NCI-H2107 (cell line): ENCODE results near the gene FOXN1.
"Not testable (repeated sequence)": the region's sequence is repeated elsewhere in the genome, so short reads cannot be mapped to it uniquely, and the experiment has no call there.

Experiments used
- DNase-seq: peaks from one replicate; lab custom pipeline; 2025; lab: John Stamatoyannopoulos, UW

The FOXN1 gene

GRCh38 chr17:28500712-28501379, 5.3 kb upstream of the FOXN1 start:
- DNase-seq: no peak

DNA sequence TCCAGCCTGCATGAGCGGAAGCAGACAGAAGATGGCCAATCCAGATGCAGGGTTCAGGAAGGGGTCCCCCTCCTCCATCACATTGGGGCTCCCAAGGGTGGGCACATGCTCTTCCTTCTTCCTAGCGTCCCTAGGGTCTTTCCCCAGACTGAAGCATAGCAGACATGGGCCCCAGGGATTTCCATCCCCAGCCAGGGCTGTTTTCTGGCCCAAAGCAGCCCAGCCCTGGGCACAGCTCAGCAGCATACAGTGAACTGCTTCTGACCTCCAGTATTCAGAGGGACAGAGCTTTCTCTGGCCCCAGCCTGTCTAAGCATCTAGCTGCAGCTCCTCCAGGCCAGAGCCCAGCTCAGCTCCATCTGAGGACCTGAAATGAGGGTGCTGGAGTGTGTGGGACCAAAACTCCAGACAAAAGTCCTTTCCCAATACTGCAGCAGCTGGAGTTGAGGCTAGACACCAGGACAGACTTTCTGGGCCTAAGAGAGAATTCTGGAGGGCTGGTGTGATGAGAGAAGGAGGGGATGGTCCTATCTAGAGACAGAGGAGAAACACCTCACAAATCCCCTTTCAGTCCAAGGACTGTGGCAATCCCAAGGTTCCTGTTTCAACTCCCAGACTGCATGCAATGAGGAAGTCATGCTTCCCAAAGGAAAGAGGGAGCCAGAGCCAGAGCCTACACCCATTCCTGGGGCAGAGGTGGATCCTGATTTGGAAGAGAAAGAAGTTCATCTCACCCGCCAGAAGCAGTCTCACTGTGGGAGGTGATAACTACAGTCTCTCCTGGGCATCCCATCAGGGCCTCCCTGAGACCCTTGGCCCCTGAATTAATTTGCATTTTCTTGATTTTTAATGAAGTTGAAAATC, 4.5 kb upstream of the FOXN1 start:
- no peak for DNase-seq

- no peak for DNase-seq
Measured at GRCh38 chr17:28503420-28503819, 2.7 kb upstream of the FOXN1 start.

DNA sequence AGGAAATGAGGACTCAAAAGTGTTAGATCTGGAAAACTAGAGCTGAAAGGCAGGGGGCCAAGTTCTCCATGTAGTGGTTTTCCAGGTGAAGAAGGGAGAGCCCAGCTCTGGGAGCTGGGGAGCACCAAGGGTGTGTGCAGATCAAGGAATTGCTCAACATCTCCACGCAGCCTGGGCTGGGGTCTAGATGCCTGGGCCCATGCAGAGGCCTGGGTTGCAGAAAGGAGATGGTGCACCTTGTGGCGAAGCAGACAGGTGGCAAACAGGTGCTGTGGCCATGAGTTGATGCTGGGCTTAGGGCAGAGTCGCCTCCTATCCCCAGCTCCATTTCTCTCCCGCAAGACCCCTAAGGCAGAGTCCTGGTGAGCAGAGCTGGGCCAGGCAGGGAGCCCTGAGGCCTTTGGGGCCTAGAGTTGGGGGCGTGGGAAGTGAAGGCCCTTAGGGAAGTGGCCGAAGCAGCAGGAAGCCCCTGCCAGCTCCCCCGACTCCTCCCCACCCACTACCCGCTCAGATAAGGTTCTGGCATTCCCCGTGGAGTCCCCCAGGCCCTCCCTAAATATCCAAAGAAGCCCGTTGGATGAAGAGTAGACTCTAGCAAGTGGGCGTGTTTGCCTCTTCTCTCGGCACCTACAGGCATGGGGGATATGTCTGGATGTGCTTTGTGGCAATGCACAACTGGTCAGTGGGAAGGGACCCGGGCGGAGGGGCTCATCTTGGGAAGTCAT, 777 bp downstream of the FOXN1 start:
- DNase-seq: no peak

GRCh38 chr17:28507567-28508203, 1.5 kb downstream of the FOXN1 start:
- no peak for DNase-seq

DNA sequence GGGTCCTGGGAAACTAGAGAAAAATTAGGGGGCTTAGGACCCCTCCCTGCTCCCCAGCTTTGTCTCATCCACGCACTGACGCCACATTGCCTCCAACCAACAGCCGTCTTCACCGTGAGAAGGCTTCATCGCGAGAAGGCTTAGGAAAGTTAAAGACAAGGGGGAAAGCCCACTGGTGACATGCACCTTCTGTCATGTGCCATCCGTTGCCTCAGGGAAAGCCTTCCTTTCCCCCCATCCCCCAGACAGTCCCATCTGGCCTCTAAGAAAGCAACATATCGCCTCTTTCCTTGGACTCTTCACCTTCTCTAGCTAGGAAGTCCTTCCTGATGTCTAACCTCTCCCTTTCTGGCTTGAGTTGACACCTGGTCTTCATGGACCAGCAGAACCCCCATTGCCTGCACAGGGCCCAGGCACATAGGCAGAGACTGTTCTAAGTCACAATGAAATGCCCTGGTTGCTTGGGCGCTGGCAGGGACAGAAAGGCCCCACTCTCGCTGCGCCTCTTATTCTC, 2.1 kb downstream of the FOXN1 start:
- no peak for DNase-seq

DNA sequence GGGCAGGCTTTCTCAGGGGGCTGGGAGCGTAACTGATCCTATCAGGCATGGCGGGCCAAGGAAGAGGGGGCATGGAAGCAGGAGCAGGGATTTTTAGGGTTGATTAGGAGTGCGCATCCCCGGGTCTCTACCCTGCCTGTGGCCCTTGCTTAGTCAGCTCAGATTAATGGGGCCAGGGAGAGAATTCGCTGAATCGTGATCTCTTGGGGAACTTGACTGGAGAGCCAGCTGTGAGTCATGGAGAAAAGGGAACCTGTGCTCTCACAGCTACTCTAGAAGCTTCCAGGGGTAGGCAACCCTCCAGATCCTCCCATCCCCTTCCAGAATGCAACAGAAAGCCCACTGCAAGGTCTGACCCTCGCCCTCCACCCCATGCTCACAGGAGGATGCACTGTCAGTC, 3.6 kb downstream of the FOXN1 start:
- no peak for DNase-seq

- DNase-seq: no peak
Measured at GRCh38 chr17:28511858-28512461, 5.8 kb downstream of the FOXN1 start.

- no peak for DNase-seq
Measured at GRCh38 chr17:28513476-28513875, 7.3 kb downstream of the FOXN1 start.

DNA sequence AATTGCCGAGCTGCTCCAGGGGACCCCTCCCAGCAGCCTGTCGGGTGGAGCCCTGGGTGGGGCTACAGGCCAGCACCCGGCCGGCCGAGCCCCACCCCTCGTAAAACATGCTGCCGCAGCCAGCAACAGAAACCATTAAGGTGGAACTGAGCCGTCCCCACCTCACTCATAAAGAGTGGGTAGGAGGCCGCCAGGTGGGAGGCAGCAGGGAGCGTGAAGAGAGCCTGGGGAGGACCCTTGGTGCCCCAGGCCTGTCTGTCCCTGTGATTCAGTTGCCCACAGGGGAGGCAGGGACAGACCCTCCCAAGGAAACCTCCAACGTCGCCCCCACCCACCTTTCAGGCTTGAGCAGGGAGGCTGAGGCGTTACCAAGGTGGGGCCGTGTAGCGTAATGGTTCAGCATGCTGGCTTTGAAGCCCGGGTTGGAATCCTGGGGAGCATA, 8.4 kb downstream of the FOXN1 start:
- no peak for DNase-seq

GRCh38 chr17:28515518-28515917, 9.4 kb downstream of the FOXN1 start:
- no peak for DNase-seq

- no peak for DNase-seq
Measured at GRCh38 chr17:28518132-28518531, 12.0 kb downstream of the FOXN1 start.

- DNase-seq: no peak
Measured at GRCh38 chr17:28518578-28518977, 12.4 kb downstream of the FOXN1 start.

DNA sequence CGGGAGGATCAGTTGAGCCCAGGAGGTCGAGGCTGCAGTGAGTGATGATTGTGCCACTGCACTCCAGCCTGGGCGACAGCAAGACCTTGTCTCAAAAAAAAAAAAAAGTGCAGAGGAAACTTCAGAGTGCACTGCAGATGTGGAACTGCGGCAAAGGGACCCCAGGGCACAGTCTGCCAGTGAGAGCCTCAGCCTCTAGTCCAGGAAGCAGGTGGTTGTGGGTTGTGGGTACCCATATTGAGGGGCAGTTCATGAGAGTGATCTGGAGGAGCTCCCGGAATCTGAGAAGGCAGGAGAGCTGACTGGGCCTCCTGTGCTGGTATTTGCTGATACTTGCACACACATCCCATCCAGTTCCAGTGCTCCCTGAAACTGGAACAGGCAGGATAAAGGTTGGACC, 13.1 kb downstream of the FOXN1 start:
- DNase-seq: no peak

DNA sequence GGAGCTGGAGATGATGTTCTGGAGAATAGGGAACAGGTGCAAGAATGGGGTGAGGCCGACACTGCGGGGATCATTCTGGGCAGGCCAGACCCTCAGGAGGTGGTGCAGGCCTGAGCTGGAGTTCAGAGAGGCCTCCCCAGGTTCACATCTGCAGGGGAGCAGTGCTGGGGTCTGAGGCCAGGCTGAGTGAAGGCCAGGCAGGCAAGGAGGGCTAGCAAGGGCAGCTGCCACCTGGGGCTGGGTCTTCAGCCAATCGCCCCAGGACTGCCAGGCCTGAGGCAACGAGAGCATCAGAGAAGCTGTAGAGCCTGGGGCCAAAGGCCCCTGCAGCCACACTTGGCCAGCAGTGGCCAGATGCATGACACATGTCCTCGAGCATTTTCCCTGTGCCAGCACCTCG, 14.5 kb downstream of the FOXN1 start:
- DNase-seq: no peak

GRCh38 chr17:28521311-28522085, 15.3 kb downstream of the FOXN1 start:
- no peak for DNase-seq

DNA sequence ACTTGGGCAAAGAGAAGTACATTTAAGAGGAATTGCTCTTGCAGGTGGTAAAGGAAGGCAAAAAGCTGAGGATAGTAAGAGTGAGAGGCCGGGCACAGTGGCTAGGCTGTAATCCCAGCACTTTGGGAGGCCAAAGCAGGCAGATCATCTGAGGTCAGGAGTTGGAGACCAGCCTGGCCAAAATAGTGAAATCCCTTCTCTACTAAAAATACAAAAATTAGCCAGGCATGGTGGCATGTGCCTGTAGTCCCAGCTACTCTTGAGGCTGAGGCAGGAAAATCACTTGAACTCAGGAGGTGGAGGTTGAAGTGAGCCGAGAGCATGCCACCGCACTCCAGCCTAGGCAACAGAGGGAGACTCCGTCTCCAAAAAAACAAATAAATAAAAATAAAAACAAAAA, 16.1 kb downstream of the FOXN1 start:
- not testable (repeated sequence) for DNase-seq

DNA sequence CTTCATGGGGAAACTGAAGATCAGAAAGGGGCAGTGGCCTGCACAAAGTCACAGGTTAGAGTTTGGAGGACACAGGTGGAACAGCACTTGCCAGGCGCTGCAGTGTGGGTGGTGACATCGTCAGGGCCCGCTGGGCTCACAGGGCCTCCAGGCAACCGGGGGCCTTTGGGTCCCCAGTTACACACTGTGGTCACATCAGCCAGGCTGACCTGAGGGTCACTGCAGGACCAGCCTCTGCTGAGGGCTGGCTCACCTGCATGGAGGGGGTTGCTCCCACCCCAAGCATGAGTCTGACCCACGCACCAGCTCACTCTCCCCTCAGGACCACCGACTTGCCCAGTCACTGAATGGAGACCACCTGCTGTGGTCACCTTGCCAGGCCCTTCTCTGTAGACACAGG, 17.0 kb downstream of the FOXN1 start:
- DNase-seq: no peak

DNA sequence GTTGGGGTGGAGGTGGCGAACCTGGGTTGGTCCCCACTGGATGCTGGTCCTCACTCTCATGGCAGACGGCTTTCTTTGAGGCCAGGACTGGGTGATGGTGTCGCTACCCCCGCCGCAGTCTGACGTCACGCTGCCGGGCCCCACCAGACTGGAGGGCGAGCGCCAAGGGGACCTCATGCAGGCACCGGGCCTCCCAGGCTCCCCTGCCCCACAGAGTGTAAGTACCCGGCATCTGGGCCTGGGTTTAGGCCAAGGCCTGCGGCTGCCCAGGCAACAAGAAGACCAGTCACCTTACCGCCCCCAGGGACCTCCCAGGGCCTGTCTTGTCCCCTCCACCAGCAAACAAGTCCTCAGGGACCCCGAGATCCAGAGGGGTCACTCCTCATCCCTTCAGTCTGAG, 17.7 kb downstream of the FOXN1 start:
- DNase-seq: no peak

DNA sequence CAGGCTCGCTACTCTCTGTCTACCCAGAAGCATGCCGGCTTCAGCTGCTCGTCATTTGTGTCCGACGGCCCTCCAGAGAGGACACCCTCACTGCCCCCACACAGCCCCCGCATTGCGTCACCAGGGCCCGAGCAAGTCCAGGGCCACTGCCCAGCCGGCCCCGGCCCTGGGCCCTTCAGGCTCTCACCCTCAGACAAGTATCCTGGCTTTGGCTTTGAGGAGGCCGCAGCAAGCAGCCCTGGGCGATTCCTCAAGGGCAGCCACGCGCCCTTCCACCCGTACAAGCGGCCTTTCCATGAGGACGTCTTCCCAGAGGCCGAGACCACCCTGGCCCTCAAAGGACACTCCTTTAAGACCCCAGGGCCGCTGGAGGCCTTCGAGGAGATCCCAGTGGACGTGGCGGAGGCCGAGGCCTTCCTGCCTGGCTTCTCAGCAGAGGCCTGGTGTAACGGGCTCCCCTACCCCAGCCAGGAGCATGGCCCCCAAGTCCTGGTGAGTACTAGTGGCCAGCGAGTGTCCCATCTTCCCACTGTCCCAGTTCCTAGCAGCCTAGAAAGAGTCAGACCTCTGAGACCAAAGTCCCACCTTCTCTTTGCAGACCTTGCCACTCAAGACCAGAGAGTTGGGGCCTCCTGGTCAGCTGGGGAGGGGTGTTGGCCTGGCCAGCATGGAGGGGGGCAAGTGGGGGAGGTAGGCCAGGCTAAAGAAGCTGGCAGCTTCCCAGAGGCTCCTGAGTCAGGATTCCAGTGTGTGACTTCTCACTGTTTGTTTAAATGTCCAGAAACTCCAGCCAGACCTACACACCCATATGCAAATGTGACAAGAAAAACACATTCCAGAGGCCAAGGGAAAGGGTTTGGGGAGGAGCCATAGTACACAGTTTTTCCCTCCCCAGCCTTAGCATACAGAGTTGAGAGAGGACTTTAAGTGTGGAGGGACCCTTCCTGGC, 18.6 kb downstream of the FOXN1 start:
- no peak for DNase-seq
